OCI-LY7 (cell line): ENCODE data around the gene CCDC148. TPM values are rescaled to one million over a fixed set of nuclear protein-coding genes. Genes with fewer than 3 reads are reported as not detected.

Experiments
- BruUV-seq: library from RNA; stranded (reverse); fragments of 400-500 nt; replicated peaks from 2 replicates; lab custom pipeline; 2021; lab: Mats Ljungman, UMichigan
- CTCF ChIA-PET: fragments of 300-600 bp; sonication (Branson Sonifier 250); formaldehyde crosslinking; loops from one replicate; lab custom pipeline; 2022; ENCODE audit warnings: antibody characterized with exemption; ENCODE audit not compliant: unreplicated experiment; lab: Charles Lee
- POLR2A ChIA-PET: fragments of 300-600 bp; sonication (Branson Sonifier 250); formaldehyde crosslinking; loops from one replicate; lab custom pipeline; 2022; ENCODE audit warnings: antibody characterized with exemption; lab: Charles Lee
- DNase-seq: peaks from one replicate; pipeline ENCODE4 v3.0.0-alpha.2; 2015; ENCODE audit warnings: low spot score
- H2AFZ ChIP-seq: fragments of 200-600 bp; sonication (generic), shearing (Covaris generic); 2 replicates; pipeline ENCODE4 v1.6.1; 2014; ENCODE audit warnings: mild to moderate bottlenecking, antibody characterized with exemption, low read length, moderate library complexity
- H3K27ac ChIP-seq: fragments of 200-600 bp; sonication (generic); 2 replicates; pipeline ENCODE4 v1.5.1; 2014; ENCODE audit warnings: mixed run types, low read depth, mild to moderate bottlenecking, moderate library complexity, low read length, inconsistent platforms; ENCODE audit not compliant: poor library complexity, severe bottlenecking
- H3K36me3 ChIP-seq: fragments of 200-600 bp; sonication (generic); 2 replicates; pipeline ENCODE4 v1.6.1; 2014; ENCODE audit warnings: mild to moderate bottlenecking, antibody characterized with exemption, low read length, moderate library complexity, mixed read lengths; ENCODE audit not compliant: insufficient read depth
- H3K4me1 ChIP-seq: fragments of 200-600 bp; sonication (generic); 2 replicates; pipeline ENCODE4 v1.5.1; 2014; ENCODE audit warnings: mild to moderate bottlenecking, low read length; ENCODE audit not compliant: insufficient read depth, poor library complexity, severe bottlenecking
- H3K4me2 ChIP-seq: fragments of 200-600 bp; sonication (generic); 2 replicates; pipeline ENCODE4 v1.6.1; 2014; ENCODE audit warnings: mild to moderate bottlenecking, low read length
- H3K4me3 ChIP-seq: fragments of 200-600 bp; sonication (generic); 2 replicates; pipeline ENCODE4 v1.5.1; 2014; ENCODE audit warnings: mild to moderate bottlenecking, low read depth, low read length; ENCODE audit not compliant: poor library complexity, severe bottlenecking
- H3K79me2 ChIP-seq: fragments of 200-600 bp; sonication (generic); 2 replicates; pipeline ENCODE4 v1.6.1; 2016; ENCODE audit warnings: low read depth, mild to moderate bottlenecking, low read length, moderate library complexity, mixed read lengths; ENCODE audit not compliant: insufficient read depth
- H3K9me2 ChIP-seq: fragments of 200-600 bp; sonication (generic); 2 replicates; pipeline ENCODE4 v1.6.1; 2016; ENCODE audit warnings: mild to moderate bottlenecking, low read length, mixed read lengths; ENCODE audit not compliant: insufficient read depth
- H3K9me3 ChIP-seq: fragments of 200-600 bp; sonication (generic); 2 replicates; pipeline ENCODE4 v1.6.1; 2014; ENCODE audit warnings: mild to moderate bottlenecking, mixed run types, low read length, mixed read lengths
- H4K20me1 ChIP-seq: fragments of 200-600 bp; sonication (generic); 2 replicates; pipeline ENCODE4 v1.6.1; 2014; ENCODE audit warnings: mild to moderate bottlenecking, antibody characterized with exemption, low read length, moderate library complexity, mixed read lengths; ENCODE audit not compliant: insufficient read depth
- EZH2phosphoT487 ChIP-seq: fragments of 200-600 bp; sonication (generic); IDR thresholded peaks from 2 replicates; pipeline ENCODE4 v1.6.1; 2018; ENCODE audit warnings: low read depth, borderline replicate concordance, mild to moderate bottlenecking, mixed run types, antibody characterized with exemption, low read length, moderate library complexity, mixed read lengths
- intact Hi-C: fragments of 100-400 bp; cut with micrococcal nuclease; formaldehyde crosslinking; loops from one replicate; pipeline ENCODE4 v1.10.0; 2022; ENCODE audit not compliant: unreplicated experiment
- total RNA-seq, 2 experiments: library from RNA; depleted of rRNA in 1 of 2; stranded (reverse); fragments of >200 nt in 1 of 2; shearing (Covaris generic) in 1 of 2; gene quantifications; 2 replicates each; pipeline ENCODE4 v1.2.3, GENCODE V29; 2014 to 2022
- TF ChIP-seq, protein P1 (sequence below): fragments of 200-600 bp; sonication (generic); conservative IDR thresholded peaks from 2 replicates; pipeline ENCODE4 v1.5.1; 2014; ENCODE audit warnings: mild to moderate bottlenecking, antibody characterized with exemption, low read length, moderate library complexity, mixed read lengths

CCDC148 gene
- total RNA-seq, 2 experiments from 2014 or later: 0.19 to 0.99 TPM

- H2AFZ ChIP-seq: no peak overlapping the region
- H3K9me3 ChIP-seq: no peaks in the 10 kb centered on the region
- no TSS peak for BruUV-seq
- no peak overlapping the region for H3K27ac ChIP-seq
- H3K36me3 ChIP-seq: no peaks in the 10 kb centered on the region
- H3K79me2 ChIP-seq: no peaks in the 10 kb centered on the region
- intact Hi-C loops: no loop called here
- no peak overlapping the region for H3K4me2 ChIP-seq
- ChIA-PET CTCF (no interaction called here), POLR2A (interaction anchor here (0.6 kb wide), 1 partner anchor 517 kb away, joined by 3 read pairs; no protein-coding TSS in a partner anchor)
- H3K9me2 ChIP-seq: no peaks in the 10 kb centered on the region
- no peaks in the 10 kb centered on the region; the same call in 1 of the 2 replicates for H4K20me1 ChIP-seq
- no peaks in the 10 kb centered on the region for H3K4me1 ChIP-seq
- TF ChIP-seq EZH2phosphoT487: no peak
- TF ChIP-seq, protein P1, sequence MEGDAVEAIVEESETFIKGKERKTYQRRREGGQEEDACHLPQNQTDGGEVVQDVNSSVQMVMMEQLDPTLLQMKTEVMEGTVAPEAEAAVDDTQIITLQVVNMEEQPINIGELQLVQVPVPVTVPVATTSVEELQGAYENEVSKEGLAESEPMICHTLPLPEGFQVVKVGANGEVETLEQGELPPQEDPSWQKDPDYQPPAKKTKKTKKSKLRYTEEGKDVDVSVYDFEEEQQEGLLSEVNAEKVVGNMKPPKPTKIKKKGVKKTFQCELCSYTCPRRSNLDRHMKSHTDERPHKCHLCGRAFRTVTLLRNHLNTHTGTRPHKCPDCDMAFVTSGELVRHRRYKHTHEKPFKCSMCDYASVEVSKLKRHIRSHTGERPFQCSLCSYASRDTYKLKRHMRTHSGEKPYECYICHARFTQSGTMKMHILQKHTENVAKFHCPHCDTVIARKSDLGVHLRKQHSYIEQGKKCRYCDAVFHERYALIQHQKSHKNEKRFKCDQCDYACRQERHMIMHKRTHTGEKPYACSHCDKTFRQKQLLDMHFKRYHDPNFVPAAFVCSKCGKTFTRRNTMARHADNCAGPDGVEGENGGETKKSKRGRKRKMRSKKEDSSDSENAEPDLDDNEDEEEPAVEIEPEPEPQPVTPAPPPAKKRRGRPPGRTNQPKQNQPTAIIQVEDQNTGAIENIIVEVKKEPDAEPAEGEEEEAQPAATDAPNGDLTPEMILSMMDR: no peak
- no peak for DNase-seq
- no peak overlapping the region for H3K4me3 ChIP-seq
Observed at GRCh38 chr2:158140201-158140600, 316.4 kb downstream of the CCDC148 start.

GRCh38 chr2:158138255-158138654 lies 318.3 kb downstream of the CCDC148 start:
- no peaks in the 10 kb centered on the region for H3K9me3 ChIP-seq
- no peaks in the 10 kb centered on the region; the same call in 1 of the 2 replicates for H4K20me1 ChIP-seq
- ChIA-PET CTCF (no interaction called here), POLR2A (no interaction called here)
- no peak overlapping the region for H3K4me2 ChIP-seq
- H3K27ac ChIP-seq: no peak overlapping the region
- no peak for TF ChIP-seq EZH2phosphoT487
- TF ChIP-seq, protein P1: no peak
- H2AFZ ChIP-seq: no peak overlapping the region
- H3K79me2 ChIP-seq: no peaks in the 10 kb centered on the region
- no peak overlapping the region for H3K4me3 ChIP-seq
- no peaks in the 10 kb centered on the region for H3K36me3 ChIP-seq
- DNase-seq: no peak
- intact Hi-C loops: no loop called here
- H3K9me2 ChIP-seq: no peaks in the 10 kb centered on the region
- H3K4me1 ChIP-seq: no peaks in the 10 kb centered on the region
- BruUV-seq: no TSS peak

DNA sequence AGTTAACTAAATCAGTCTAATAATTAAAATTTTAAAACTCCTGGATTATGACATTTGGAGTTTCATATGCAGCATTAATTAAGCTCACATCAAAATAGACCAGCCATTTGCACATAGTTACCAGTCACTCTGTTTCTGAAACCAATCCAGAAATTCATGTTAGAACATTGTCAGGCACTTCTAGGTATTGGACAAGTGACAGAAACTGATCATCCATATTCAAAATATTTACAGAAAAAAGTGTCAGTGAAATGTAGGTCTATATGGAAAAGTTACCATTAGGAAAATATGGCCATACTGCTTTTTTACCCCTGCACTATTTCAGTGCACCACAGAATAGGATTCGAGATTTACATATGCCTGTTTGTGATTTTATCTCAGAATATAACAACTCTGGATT lies 321.5 kb downstream of the CCDC148 start:
- H3K4me3 ChIP-seq: no peak overlapping the region
- H3K36me3 ChIP-seq: no peaks in the 10 kb centered on the region
- no peak overlapping the region for H3K27ac ChIP-seq
- H2AFZ ChIP-seq: no peak overlapping the region
- no peaks in the 10 kb centered on the region for H3K79me2 ChIP-seq
- ChIA-PET CTCF (no interaction called here), POLR2A (no interaction called here)
- DNase-seq: no peak
- no peaks in the 10 kb centered on the region for H3K9me2 ChIP-seq
- no peak overlapping the region for H3K4me2 ChIP-seq
- no TSS peak for BruUV-seq
- TF ChIP-seq, protein P1: no peak
- no peak for TF ChIP-seq EZH2phosphoT487
- H3K9me3 ChIP-seq: no peaks in the 10 kb centered on the region
- H3K4me1 ChIP-seq: no peaks in the 10 kb centered on the region
- H4K20me1 ChIP-seq: no peaks in the 10 kb centered on the region; the same call in 1 of the 2 replicates
- intact Hi-C loops: no loop called here
